Raji (cell line): ENCODE data around the gene GMDS.

ENCODE experiments used
- POLR2A ChIP-seq: IDR thresholded peaks from 2 replicates; pipeline ENCODE4 v1.6.1; 2011; ENCODE audit warnings: low read depth, low read length, control low read depth; ENCODE audit not compliant: insufficient read depth

The GMDS gene

GRCh38 chr6:1670711-1671462 lies 574.5 kb downstream of the GMDS start:
- TF ChIP-seq POLR2A, result no peak

GRCh38 chr6:1669996-1670395 lies 575.4 kb downstream of the GMDS start:
- no peak for TF ChIP-seq POLR2A

GRCh38 chr6:1667805-1668175 lies 577.6 kb downstream of the GMDS start:
- no peak for TF ChIP-seq POLR2A

GRCh38 chr6:1667012-1667804 lies 578.2 kb downstream of the GMDS start:
- no peak for TF ChIP-seq POLR2A

GRCh38 chr6:1665214-1665613 lies 580.2 kb downstream of the GMDS start:
- no peak for TF ChIP-seq POLR2A

GRCh38 chr6:1664329-1664728 lies 581.1 kb downstream of the GMDS start:
- no peak for TF ChIP-seq POLR2A

GRCh38 chr6:1663511-1663910 lies 581.9 kb downstream of the GMDS start:
- TF ChIP-seq POLR2A, result no peak

GRCh38 chr6:1662534-1662933 lies 582.9 kb downstream of the GMDS start:
- TF ChIP-seq POLR2A, result no peak

GRCh38 chr6:1659816-1660215 lies 585.6 kb downstream of the GMDS start:
- no peak for TF ChIP-seq POLR2A

- TF ChIP-seq POLR2A, result no peak
Measured at GRCh38 chr6:1658212-1659005, 587.0 kb downstream of the GMDS start.

- TF ChIP-seq POLR2A, result no peak
Measured at GRCh38 chr6:1657771-1658165, 587.6 kb downstream of the GMDS start.

GRCh38 chr6:1657116-1657770 lies 588.2 kb downstream of the GMDS start:
- no peak for TF ChIP-seq POLR2A

- no peak for TF ChIP-seq POLR2A
Measured at GRCh38 chr6:1654054-1654453, 591.4 kb downstream of the GMDS start.

GRCh38 chr6:1652842-1653241 lies 592.6 kb downstream of the GMDS start:
- no peak for TF ChIP-seq POLR2A

GRCh38 chr6:1651362-1651761 lies 594.0 kb downstream of the GMDS start:
- no peak for TF ChIP-seq POLR2A

GRCh38 chr6:1645466-1646185 lies 599.8 kb downstream of the GMDS start:
- no peak for TF ChIP-seq POLR2A
